ENCODE results near the gene PRRC2C. TPM values are rescaled to one million over a fixed set of nuclear protein-coding genes. Genes with fewer than 3 reads are reported as not detected.
"Not testable (repeated sequence)": the region's sequence is repeated elsewhere in the genome, so short reads cannot be mapped to it uniquely, and the experiment has no call there.

Gene PRRC2C
- total RNA-seq, 1 experiment from 2014 or later: 45.1 TPM

DNA sequence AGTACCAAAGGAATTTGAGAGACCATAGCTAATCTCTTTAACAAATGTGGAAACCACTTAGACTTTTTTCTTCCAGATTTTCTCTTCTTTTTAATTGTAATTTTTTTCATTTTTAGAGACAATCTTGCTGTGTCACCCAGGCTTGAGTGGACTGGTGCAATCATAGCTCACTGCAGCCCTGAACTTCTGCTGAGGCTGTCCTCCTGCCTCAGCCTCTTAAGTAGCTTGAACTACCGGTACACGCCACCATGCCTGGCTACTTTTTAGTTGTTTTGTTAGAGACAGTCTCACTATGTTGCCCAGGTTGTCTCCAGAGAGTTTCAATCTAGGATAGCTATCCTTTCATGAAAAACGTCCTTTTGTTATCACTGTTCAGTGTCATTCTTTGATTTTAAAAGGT lies 15.0 kb downstream of the PRRC2C start:
- DNase-seq (ENCODE audit: low spot score): no peak

DNA sequence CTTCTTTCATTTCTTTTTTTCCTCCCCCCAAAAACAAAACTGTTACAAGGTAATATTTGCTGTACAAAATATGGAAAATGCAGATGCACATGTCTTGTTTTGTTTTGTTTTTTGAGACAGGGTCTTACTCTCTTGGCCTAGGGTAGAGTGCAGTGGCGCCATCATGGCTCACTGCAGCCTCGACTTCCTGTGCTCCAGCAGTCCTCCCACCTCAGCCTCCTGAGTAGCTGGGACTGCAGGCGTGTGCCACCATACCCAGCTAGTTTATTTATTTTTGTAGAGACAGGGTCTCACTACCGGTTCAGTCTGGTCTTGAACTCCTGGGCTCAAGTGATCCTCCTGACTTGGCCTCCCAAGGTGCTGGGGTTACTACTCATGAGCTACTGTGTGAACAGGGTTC lies 15.5 kb downstream of the PRRC2C start:
- no peak for DNase-seq (ENCODE audit: low spot score)

DNA sequence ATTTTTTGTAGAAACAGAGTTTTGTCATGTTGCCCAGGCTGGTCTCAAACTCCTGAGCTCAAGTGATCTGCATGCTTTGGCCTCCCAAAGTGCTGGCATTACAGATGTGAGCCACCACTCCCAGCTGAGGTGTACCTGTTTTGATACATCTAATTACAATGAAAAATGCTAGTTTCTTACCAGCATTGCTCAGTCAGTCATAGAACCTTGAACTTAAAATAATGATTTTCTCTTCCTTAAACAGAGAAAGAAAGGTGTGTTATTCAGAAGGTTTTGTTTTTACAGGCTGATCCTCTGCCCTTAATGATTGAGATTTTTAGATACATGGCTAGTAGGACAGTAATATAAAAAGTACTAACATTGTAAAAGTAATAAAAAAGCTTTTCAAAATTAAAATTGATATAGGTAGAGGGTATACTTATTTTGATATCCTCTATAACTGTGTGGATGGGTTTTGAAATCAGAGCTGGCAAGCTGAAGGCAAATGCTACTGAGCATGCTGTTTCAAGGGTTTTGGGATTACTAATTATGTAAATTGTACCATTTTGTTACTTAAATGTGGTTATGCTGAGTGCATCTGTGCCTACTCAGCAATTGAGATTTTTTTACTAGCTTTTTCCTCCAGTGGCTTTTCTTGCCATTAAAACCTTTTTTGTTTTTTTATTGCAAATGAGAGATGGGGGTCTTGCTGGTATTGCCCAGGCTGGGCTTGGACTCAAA lies 16.1 kb downstream of the PRRC2C start:
- DNase-seq (ENCODE audit: low spot score): no peak

DNA sequence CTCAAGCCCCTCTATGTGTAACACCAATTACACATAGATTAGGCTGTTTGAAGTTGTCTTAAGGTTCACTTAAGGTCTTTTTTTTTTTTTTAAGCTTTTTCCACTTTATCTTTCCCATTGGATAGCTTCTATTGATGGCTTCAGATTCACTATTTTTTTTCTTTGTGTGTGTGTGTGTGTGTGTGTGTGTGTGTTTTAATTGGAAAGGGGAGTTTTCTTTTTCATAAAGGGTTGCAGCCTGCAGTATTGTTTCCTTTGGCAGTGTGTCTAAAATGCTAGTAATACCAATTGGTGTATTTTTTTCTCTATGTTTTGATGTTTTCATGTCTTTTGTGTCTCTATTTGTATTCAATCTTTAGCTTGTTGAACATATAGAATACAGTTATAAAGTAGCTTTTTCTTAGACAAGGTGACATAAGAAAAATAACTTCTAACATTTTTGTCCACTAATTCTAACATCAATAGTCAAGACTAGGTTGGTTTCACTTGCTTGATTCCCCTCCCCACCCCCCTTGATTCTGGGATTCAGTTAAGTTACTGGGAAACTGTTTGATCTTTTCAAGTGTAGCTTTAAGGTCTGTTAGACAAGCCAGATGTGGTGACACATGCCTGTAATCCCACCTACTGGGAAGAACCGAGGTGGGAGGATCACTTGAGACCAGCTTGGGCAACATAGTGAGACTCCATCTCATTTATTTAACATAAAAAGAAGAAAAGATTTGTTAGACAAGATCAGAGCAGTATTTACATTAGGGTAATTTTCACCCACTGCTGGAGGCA lies 21.4 kb downstream of the PRRC2C start:
- DNase-seq (ENCODE audit: low spot score): no peak

DNA sequence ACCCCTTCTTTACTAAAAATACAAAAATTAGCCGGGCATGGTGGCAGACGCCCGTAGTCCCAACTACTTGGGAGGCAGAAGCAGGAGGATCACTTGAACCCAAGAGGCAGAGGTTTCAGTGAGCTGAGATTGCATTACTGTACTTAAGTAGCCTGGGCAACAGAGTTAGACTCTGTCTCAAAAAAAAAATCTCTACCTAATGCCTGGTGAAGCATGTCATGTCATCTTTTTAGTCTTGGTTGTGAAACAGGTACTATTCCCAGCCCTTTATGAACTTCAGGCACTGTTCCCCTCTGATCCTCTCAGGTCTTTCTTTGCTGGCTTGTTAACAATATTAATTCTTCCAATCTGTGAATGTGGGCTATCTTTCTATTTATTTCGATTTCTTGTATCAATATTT lies 22.1 kb downstream of the PRRC2C start:
- DNase-seq (ENCODE audit: low spot score): no peak

DNA sequence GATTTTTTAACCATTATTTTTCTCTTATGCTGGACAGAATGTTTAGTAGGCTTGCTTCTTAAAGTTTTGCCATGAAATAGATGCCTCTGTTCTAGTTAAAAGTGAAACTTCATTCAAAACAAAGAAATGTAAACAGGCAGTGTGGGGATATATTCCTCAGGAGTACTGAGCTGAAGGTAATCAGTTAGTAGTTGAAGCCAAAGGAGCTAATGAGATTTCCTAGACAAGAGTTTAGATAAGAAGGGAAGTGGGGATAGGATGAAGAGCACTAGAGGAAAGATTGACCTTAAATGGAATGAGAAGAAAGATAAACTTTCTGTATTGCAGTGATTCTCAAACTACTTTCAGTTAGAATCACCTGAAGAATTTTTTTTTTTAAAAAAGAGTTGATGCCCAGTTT lies 23.9 kb downstream of the PRRC2C start:
- DNase-seq (ENCODE audit: low spot score): no peak

DNA sequence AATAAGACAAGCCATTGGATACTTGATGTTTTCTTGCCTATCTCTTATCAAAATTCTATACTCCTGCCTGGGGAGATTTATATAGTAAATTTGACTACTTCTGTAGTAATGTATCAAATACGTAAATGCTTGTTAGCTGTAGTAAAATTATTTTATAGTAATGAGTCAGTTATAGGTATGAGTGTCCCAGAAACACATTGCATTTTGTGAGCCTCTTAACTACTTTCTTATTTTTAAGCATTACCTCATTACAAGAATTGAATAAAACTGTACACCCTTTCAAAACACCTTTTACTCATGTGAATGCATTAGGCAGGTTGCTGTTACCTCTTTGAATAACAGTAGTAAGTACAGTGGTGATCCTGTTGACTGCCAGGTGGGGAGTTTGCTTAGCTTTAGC lies 28.4 kb downstream of the PRRC2C start:
- DNase-seq (ENCODE audit: low spot score): no peak

DNA sequence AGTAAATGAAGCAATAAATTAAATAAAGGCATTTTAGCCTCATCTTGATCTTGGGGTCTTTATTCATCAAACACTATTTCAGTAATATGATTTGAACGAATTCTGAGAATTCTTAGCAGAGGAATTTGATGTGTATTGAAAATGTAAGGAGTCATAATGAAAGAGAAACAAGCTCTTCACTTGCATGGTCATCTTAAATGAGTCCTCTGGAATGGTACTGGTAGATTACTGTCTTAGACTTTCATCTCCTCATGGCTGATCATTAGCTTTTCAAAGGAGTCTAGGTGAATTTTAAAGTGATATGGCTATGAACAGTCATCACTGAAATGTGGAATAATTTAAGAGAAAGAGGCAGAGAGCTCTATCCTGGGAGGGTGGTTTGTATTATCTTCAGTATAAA lies 30.0 kb downstream of the PRRC2C start:
- DNase-seq (ENCODE audit: low spot score): no peak

DNA sequence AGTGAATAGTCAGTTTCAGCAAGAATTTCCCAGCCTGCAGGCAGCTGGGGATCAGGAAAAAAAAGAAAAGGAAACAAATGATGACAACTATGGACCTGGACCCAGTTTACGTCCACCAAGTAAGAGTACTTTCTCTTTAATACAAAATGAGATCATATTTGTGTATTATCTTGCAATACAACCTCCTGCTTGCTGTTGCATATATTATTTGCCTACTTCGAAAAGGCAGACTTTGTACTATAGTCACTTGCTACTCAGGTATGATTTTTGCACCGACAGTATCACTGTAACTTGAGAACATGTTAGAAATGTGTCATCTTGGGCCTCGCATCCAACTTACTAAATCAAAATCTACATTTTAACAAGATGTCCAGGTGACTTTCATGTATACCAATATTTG lies 30.4 kb downstream of the PRRC2C start:
- no peak for DNase-seq (ENCODE audit: low spot score)

DNA sequence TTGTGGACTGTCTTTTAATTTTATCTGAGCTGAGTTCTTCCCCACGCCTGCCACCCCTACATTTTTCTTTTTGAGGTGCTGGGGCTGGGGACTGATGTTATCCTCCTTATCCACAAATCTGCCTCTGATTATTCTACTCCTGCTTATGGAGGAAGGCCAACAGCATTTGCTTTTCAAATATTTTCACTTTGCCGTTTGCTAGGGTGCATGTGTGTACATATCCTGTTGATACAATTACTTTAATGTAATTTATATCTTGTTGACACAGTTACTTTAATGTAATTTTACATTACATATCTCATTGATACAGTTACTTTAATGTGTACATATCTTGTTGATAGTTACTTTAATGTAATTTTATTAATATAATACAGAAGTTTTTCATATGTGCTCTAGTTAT lies 36.2 kb downstream of the PRRC2C start:
- DNase-seq (ENCODE audit: low spot score): no peak

DNA sequence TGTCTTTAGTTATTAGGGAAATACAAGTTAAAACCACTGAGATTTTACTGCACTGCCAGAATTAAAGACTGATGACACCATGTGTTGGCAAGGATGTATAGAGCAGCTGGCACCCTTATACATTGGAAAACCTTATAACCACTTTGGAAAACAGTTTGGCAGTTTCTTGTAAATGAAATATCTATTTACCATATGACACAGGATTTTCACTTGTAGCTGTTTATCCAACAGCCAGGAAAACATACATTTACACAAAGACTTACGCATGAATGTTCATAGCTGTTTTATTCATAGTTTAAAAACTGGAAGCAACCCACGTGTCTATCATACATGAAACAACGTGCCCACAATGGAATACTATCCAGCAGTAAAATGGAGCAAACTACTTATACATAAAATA lies 45.3 kb downstream of the PRRC2C start:
- DNase-seq (ENCODE audit: low spot score): no peak

DNA sequence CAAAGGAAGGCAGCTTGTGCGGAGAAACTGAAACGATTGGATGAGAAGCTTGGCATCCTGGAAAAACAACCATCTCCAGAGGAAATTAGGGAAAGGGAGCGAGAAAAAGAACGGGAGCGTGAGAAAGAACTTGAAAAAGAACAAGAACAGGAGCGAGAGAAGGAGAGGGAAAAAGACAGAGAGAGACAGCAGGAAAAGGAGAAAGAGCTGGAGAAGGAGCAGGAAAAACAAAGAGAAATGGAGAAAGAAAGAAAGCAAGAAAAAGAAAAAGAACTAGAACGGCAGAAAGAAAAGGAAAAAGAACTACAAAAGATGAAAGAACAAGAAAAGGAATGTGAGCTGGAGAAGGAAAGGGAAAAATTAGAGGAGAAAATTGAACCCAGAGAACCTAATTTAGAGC lies 47.2 kb downstream of the PRRC2C start:
- no peak for DNase-seq (ENCODE audit: low spot score)

DNA sequence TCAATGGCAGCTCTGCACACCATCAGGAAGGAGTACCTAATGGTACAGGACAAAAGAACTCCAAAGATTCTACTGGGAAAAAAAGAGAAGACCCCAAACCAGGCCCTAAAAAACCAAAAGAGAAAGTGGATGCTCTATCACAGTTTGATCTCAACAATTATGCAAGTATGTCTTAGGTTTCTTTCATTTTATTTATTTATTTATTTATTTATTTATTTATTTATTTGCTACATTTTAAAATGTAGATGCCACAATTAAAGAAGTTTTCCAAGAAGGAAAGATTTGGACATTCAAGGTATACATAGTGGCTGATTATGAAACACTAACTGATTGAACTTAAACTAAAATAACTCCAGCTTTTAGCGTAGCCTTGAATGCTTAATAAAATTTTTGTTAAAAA lies 60.2 kb downstream of the PRRC2C start:
- DNase-seq (ENCODE audit: low spot score): no peak

DNA sequence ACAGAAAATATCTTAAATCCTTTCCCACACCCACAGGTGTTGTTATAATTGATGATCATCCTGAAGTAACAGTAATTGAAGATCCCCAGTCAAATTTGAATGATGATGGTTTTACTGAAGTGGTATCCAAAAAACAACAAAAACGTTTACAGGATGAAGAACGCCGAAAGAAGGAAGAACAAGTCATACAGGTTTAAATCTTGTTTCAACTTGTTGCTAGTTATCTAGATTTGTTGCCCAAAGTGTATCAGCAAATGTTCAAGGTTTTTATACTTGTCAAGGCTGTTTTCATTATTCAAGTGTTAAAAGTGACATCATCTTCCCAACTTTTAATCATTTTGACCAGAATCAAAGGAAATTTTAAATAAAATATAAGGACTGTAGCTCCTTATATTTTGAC lies 64.7 kb downstream of the PRRC2C start:
- DNase-seq (ENCODE audit: low spot score): no peak

DNA sequence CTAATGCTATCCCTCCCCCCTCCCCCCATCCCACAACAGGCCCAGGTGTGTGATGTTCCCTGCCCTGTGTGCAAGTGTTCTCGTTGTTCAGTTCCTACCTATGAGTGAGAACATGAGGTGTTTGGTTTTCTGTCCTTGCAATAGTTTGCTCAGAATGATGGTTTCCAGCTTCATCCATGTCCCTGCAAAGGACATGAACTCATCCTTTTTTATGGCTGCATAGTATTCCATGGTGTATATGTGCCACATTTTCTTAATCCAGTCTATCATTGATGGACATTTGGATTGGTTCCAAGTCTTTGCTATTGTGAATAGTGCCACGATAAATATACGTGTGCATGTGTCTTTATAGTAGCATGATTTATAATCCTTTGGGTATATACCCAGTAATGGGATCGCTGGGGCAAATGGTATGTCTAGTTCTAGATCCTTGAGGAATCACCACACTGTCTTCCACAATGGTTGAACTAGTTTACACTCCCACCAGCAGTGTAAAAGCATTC lies 65.3 kb downstream of the PRRC2C start:
- not testable (repeated sequence) for DNase-seq (ENCODE audit: low spot score)

DNA sequence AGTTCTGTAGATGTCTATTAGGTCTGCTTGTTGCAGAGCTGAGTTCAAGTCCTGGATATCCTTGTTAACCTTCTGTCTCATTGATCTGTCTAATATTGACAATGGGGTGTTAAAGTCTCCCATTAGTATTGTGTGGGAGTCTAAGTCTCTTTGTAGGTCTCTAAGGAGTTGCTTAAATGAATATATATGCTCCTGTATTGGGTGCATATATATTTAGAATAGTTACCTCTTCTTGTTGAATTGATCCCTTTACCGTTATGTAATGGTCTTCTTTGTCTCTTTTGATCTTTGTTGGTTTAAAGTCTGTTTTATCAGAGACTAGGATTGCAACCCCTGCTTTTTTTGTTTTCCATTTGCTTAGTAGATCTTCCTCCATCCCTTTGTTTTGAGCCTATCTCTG lies 68.6 kb downstream of the PRRC2C start:
- DNase-seq (ENCODE audit: low spot score): peak; percentile 40

DNA sequence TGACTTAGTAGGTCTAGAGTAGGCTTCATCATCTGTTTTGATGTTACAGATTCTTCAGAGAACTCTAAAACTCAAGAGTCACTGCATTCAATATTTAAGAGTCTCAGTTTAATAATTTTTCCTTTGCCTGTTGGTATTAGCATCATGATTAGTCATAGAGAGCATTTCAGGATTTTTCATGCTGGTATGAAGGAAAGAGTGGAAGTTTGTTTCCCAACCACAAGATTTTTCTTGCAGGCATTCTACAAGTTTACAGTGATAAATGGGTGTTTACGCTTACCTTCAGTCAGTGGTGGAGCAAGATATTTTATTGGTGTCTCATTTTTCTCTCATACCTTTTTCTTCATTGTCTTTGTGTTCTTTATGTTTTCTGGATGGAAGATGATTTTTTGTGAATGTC lies 78.3 kb downstream of the PRRC2C start:
- no peak for DNase-seq (ENCODE audit: low spot score)

DNA sequence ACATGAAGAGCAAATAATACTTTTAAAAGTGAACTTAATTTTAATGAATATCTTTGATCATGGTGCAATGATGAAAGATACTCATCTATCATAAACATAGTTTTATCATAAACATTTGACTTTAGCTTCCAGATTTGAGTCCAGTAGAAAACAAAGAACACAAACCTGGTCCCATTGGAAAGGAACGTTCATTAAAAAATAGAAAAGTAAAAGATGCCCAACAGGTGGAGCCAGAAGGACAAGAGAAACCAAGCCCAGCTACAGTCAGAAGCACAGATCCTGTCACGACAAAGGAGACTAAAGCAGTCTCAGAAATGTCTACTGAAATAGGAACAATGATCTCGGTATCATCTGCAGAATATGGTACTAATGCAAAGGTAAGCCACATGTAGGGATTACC lies 81.1 kb downstream of the PRRC2C start:
- DNase-seq (ENCODE audit: low spot score): peak; percentile 24

DNA sequence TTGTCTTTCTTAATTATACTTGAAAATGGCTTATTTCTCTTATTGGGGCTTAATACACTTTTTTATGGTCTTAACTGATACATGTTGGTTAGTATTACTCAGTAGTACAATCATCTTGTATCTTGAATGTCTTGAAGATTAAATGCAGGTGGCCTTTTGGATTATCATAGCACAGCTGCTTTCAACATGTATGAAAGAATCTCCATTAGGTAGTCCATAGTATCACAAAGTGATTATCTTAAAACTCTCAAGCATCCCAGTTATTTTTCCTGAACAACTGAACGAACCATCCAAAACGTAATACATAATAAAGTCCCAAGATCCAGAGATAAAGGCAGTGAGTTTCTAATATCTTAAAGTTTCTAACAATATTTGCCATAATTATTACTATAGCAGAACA lies 85.0 kb downstream of the PRRC2C start:
- no peak for DNase-seq (ENCODE audit: low spot score)

DNA sequence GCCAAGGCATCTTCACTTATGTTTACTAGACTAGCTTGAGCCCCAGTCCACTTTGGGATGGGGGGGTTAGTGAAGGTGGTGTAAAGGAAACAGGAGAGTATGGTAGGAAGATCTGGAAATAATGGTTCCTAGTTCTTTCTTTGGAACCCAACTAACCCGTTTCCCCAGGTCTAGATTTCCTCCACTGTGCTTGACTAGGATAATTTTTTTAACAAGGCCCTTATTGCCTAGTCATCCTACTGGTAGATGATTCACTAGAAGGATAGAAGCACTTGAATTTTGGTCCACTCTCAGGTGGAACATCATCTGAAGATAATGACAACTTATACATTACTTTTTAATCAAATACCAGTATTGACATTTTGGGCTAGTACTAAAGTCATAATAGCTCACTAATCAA lies 90.8 kb downstream of the PRRC2C start:
- DNase-seq (ENCODE audit: low spot score): no peak

DNA sequence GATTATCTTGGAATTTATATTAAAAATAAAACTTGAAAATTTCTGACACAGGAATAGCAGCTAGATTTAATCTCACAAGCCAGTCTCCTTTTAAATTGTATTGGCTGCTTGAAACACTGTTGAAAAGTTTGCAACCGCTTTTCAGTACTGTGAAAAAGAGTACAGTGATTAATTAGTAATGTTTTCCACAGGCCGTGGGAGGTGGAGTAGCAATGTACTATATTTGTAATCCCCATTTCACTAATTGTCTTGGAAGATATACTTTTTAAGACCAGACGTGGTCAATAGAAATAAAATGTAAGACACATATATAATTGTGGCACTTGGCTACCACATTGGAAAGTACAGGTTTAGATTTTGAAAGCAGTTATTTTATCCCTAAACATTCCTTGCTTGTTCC lies 95.9 kb downstream of the PRRC2C start:
- DNase-seq (ENCODE audit: low spot score): no peak

DNA sequence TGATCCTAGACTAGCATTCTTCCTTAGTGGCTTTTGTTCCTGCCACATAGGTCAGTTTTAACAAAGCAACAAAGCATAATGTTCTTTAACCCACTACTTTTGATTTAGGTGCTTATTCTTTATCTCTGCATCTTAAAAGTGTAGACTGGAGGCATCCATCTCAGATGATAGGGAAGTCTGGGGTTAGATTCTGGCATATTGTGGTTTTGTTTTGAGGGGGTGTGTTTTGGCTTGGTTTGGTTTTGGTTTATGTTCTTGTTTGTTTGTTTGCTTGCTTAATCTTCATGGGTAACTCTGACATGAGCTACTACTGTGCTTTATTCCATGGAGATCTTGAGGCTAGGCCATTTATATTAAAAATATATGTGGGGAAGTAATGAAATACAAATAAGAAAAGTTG lies 96.4 kb downstream of the PRRC2C start:
- DNase-seq (ENCODE audit: low spot score): no peak

DNA sequence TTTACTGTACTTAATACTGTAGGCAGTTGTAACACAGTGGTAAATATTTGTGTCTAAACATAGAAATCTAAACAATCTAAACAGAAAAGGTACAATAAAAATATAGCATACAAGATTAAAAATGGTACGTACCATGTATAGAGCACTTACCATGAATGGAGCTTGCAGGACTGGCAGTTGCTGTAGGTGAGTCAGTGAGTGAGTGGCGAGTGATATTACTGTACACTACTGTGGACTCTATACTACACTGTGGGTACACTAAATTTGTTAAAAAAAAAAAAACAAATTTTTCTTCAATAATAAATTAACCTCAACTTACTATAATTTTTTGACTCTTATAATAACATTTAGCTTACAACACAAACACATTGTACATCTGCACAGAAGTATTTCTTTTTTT lies 97.3 kb downstream of the PRRC2C start:
- DNase-seq (ENCODE audit: low spot score): no peak
